Esophagus muscularis mucosa (tissue), 4 donors: Measurements from ENCODE around the gene USF3. TPM values are rescaled to one million over a fixed set of nuclear protein-coding genes. Genes with fewer than 3 reads are reported as not detected.

Experiments used
- DNase-seq: peaks from one replicate; pipeline ENCODE4 v3.0.0-alpha.2; 2017; ENCODE audit errors: extremely low spot score
- H3K27ac ChIP-seq, 4 donors: fragments of 200-600 bp; sonication (generic); replicated peaks in 1 of 4; 1 replicate in 3 of 4; 2 replicates in 1 of 4; pipeline ENCODE4 v1.5.1; 2016 to 2019; ENCODE audit warnings: mild to moderate bottlenecking in 1 of 4
- H3K27me3 ChIP-seq, 4 donors: fragments of 200-600 bp; sonication (generic); one replicate each; pipeline versions ENCODE4 v1.5.1 to v1.6.0; 2016 to 2019
- H3K36me3 ChIP-seq, 4 donors: fragments of 200-600 bp; sonication (generic); one replicate each; pipeline ENCODE4 v1.5.1; 2016 to 2019
- H3K4me1 ChIP-seq, 4 donors: fragments of 200-600 bp; sonication (generic); one replicate each; pipeline ENCODE4 v1.5.1; 2016 to 2019
- H3K4me3 ChIP-seq, 4 donors: fragments of 200-600 bp; sonication (generic); 1 replicate in 2 of 4; 2 replicates in 2 of 4; pipeline ENCODE4 v1.5.1; 2016 to 2019; ENCODE audit warnings: mild to moderate bottlenecking in 4 of 4, moderate library complexity in 1 of 4
- H3K9me3 ChIP-seq, 4 donors: fragments of 200-600 bp; sonication (generic); 1 replicate in 3 of 4; 2 replicates in 1 of 4; pipeline ENCODE4 v1.5.1; 2016 to 2019
- EP300 ChIP-seq: sonication (generic); formaldehyde crosslinking; IDR thresholded peaks from one replicate; pipeline ENCODE4 v1.6.1; 2017; ENCODE audit warnings: antibody characterized with exemption
- POLR2A ChIP-seq: fragments of 450-650 bp; IDR thresholded peaks from one replicate; pipeline ENCODE4 v1.6.1; 2017; ENCODE audit warnings: antibody characterized with exemption, moderate library complexity, mild to moderate bottlenecking, low read depth
- POLR2AphosphoS5 ChIP-seq, 2 donors: sonication (generic); formaldehyde crosslinking; IDR thresholded peaks; one replicate each; pipeline ENCODE4 v1.6.1; 2017; ENCODE audit warnings: antibody characterized with exemption in 2 of 2
- WGBS: methylation state at CpG from one replicate; pipeline ENCODE4 v1.1.5; 2018; 5-methylcytosine and 5-hydroxymethylcytosine counted together
- intact Hi-C: fragments of 100-400 bp; cut with DNase I; formaldehyde crosslinking; loops from one replicate; pipeline ENCODE4 v1.15.1; 2023
- small RNA-seq, 3 donors: library from RNA; depleted of rRNA; stranded (forward); fragments of <200 nt; gene quantifications; one replicate each; pipeline ENCODE3, GENCODE V24; 2016
- total RNA-seq, 4 donors: library from RNA; depleted of rRNA; stranded (reverse); fragments of >200 nt; gene quantifications; one replicate each; pipeline versions ENCODE4 v1.1.0 to v1.2.1, GENCODE V29; 2016
- TF ChIP-seq, protein P1 (sequence below), 3 experiments: fragments of 200-600 bp in 2 of 3; fragments of 450-650 bp in 1 of 3; sonication (generic) in 2 of 3; IDR thresholded peaks; one replicate each; pipeline ENCODE4 v1.5.1; 2017 to 2019; ENCODE audit warnings: antibody characterized with exemption in 3 of 3, mild to moderate bottlenecking in 2 of 3, moderate library complexity in 1 of 3

The USF3 gene
- total RNA-seq, 4 donors from 2014 or later, result 20.8 to 28.6 (median 25.0) TPM

DNA sequence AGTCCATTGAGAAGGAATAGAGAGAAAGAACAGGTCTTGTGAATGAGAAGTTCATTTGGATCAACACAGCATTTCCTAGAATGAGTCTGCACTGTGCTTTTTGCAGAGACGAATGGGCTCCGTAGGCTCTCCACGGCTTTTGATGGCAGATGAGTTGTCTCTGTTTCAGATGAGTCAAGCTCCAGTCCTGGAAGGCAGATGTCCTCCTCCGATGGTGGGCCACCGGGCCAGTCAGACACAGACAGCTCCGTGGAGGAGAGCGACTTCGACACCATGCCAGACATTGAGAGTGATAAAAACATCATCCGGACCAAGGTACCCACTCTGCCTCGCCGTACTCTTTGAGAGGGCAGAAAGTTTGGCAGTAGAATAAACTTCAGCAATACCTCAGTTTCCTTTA lies 93.6 kb downstream of the USF3 start:
- TF ChIP-seq POLR2A, result no peak
- TF ChIP-seq EP300, result no peak
- TF ChIP-seq, protein P1, sequence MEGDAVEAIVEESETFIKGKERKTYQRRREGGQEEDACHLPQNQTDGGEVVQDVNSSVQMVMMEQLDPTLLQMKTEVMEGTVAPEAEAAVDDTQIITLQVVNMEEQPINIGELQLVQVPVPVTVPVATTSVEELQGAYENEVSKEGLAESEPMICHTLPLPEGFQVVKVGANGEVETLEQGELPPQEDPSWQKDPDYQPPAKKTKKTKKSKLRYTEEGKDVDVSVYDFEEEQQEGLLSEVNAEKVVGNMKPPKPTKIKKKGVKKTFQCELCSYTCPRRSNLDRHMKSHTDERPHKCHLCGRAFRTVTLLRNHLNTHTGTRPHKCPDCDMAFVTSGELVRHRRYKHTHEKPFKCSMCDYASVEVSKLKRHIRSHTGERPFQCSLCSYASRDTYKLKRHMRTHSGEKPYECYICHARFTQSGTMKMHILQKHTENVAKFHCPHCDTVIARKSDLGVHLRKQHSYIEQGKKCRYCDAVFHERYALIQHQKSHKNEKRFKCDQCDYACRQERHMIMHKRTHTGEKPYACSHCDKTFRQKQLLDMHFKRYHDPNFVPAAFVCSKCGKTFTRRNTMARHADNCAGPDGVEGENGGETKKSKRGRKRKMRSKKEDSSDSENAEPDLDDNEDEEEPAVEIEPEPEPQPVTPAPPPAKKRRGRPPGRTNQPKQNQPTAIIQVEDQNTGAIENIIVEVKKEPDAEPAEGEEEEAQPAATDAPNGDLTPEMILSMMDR (IDR thresholded peaks at IDR 0.05), result no peak
- no peak for TF ChIP-seq POLR2AphosphoS5 (IDR thresholded peaks at IDR 0.05)
- H3K27me3 ChIP-seq, result no peaks in the 10 kb centered on the region
- H3K4me3 ChIP-seq, result no peak overlapping the region
- no peaks in the 10 kb centered on the region for H3K9me3 ChIP-seq
- H3K36me3 ChIP-seq, result no peaks in the 10 kb centered on the region
- WGBS, result 93% methylated on average over 11 of the region's 11 CpGs
- intact Hi-C loops, result no loop called here
- no peaks in the 10 kb centered on the region for H3K4me1 ChIP-seq
- DNase-seq, result no peak
- no peak overlapping the region for H3K27ac ChIP-seq

DNA sequence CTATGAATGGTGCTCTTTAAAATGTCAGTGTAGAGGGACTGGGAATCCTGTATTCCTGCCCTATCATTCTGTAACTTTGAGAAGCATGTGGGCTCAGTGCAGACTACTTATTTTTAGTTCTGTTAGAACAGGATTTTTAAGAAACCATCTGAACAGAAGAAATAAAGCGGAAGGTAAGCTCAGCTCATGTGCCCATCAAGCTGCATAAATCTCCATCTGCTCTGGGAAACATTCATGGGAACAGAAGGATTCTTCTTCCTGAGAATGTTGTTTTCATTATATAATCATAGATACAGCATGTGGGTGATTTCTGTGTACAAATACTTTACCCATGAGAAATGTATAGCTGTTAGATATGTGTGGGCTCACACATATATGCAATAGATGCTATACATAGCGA lies 94.2 kb downstream of the USF3 start:
- TF ChIP-seq POLR2A (no peak), EP300 (no peak), POLR2AphosphoS5 (IDR thresholded peaks at IDR 0.05) (no peak)
- TF ChIP-seq, protein P1 (IDR thresholded peaks at IDR 0.05), result no peak
- WGBS, result 96% methylated on average over 2 of the region's 2 CpGs
- intact Hi-C loops, result no loop called here
- Histone ChIP-seq H3K9me3 (no peaks in the 10 kb centered on the region), H3K4me3 (no peak overlapping the region), H3K27me3 (no peaks in the 10 kb centered on the region), H3K4me1 (no peaks in the 10 kb centered on the region), H3K36me3 (no peaks in the 10 kb centered on the region), H3K27ac (no peak overlapping the region)
- DNase-seq, result no peak

DNA sequence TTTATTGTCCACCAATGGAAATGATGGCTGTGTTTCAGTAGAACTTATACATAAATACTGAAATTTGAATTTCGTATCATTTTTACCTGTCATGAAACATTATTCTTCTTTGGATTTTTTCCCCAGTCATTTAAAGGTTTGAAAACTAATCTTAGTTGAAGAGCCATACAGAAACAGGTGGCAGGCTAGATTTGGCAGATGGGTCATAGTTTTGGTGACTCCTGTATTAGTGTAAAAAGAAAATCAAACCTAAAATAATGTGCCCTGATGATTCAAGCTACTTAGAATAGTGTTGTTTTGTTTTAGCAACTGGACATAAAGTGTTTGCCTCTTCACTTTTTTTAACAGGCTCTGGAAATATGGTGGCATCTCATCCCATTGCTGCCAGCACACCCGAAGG lies 95.2 kb downstream of the USF3 start:
- intact Hi-C loops, result no loop called here
- Histone ChIP-seq H3K4me3 (no peak overlapping the region), H3K4me1 (no peaks in the 10 kb centered on the region), H3K27ac (no peak overlapping the region), H3K36me3 (no peaks in the 10 kb centered on the region), H3K27me3 (no peaks in the 10 kb centered on the region), H3K9me3 (no peaks in the 10 kb centered on the region)
- WGBS, result 93% methylated on average over 2 of the region's 2 CpGs
- no peak for DNase-seq
- no peak for TF ChIP-seq EP300
- TF ChIP-seq, protein P1 (IDR thresholded peaks at IDR 0.05), result no peak
- no peak for TF ChIP-seq POLR2A
- no peak for TF ChIP-seq POLR2AphosphoS5 (IDR thresholded peaks at IDR 0.05)

DNA sequence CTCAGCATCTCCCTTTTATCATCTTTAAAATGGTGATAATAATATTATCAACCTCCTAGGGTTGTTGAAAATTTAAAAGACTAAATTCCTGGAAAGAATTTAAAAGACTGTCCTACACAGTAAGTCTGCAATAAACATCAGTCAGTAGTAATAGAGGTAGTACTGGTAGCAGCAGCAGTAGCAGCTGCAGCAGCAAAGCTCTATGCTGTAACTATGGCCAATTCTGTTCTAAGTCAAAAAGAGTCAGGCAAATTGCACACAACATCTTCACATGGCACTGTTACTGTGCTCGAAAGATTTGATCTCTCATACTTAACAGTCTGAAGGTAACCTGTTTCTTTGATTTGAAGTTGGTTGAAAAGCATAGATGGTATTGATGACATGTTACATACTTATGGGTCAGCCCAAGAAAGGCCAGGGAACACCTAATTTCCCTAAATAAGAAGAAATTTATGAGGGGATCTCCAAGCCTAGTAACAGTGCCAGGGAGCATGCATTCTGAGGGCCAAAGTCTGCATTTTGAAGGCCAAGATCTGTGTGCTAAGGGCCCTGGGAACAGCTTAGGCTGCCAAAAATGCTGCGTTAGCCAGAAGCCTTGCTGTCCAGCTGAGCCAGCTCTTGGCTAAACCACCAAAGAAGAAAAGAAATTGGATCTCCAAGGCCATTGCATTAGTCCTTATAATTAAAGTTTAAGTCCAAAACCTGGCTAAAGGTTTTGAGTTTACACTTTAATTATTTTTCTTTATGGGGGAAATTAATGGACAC lies 95.8 kb downstream of the USF3 start:
- Histone ChIP-seq H3K36me3 (no peaks in the 10 kb centered on the region), H3K4me3 (no peak overlapping the region), H3K27me3 (no peaks in the 10 kb centered on the region), H3K4me1 (no peaks in the 10 kb centered on the region), H3K27ac (no peak overlapping the region), H3K9me3 (no peaks in the 10 kb centered on the region)
- intact Hi-C loops, result no loop called here
- DNase-seq, result no peak
- 70% methylated on average over 2 of the region's 2 CpGs for WGBS
- TF ChIP-seq EP300 (no peak), POLR2A (no peak)
- TF ChIP-seq, protein P1 (IDR thresholded peaks at IDR 0.05), result no peak

Small RNA genes lying within 50 kb of the gene (small RNA-seq; reads per million reads assigned to genes)
- gene RN7SL767P, result 0 reads per million in 3 donors

Other genes starting within 250 kb of the USF3 start
- 10 to 100 TPM in 1 of 4 donors, 1 to 10 TPM in 3; 4.8 to 12.3 (median 7.0) TPM for gene SPICE1, start 181.5 kb downstream of the USF3 start, total RNA-seq
- 1 to 10 TPM; 1.2 to 3.8 (median 1.9) TPM for gene SIDT1, start 164.1 kb downstream of the USF3 start, total RNA-seq
- gene NAA50, start 49.6 kb upstream of the USF3 start, total RNA-seq, result 100 to 1,000 TPM in 3 of 4 donors, 10 to 100 TPM in 1; 98.0 to 153 (median 119) TPM
- gene ATP6V1A, start 50.4 kb upstream of the USF3 start, total RNA-seq, result 10 to 100 TPM; 21.0 to 23.5 (median 22.8) TPM
- 1 to 10 TPM in 2 of 4 donors, under 1 TPM in 1, not detected in 1; 0.33 to 2.7 (median 1.0) TPM for gene GRAMD1C, start 142.1 kb upstream of the USF3 start, total RNA-seq